ENCODE results near the gene SLC35A5. TPM values are rescaled to one million over a fixed set of nuclear protein-coding genes. Genes with fewer than 3 reads are reported as not detected.
A peak's percentile ranks its signal among the peaks of the same experiment; 100 is the strongest.

SLC35A5 gene
- total RNA-seq, 4 donors from 2014 or later, result 11.5 to 73.4 (median 40.4) TPM

DNA sequence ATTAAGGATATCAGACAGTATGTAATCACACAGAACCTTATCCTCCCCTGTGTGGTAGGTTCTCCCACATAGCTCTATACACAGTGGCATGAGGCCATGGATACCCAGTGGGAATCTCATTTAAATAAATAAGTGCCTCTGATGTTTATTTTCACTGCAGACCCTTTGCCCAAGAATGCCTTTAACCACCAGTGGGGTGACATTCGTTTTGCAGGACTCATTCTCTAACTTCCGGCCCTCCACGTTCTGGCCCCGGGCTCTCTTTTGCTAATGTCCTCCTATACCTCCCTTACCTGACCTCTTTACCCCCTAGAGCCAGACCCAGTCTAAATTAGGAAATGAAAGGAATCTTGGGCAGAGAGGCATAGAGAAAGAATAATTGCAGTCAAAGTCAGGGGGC lies 70.8 kb downstream of the SLC35A5 start:
- peak overlapping the region; percentile 86 to 92 for H3K27ac ChIP-seq
- DNase-seq, result no peak
- H3K9me3 ChIP-seq, result no peaks in the 10 kb centered on the region
- no peaks in the 10 kb centered on the region for H3K36me3 ChIP-seq
- H3K4me3 ChIP-seq, result no peak overlapping the region
- no peaks in the 10 kb centered on the region for H3K27me3 ChIP-seq
- peaks cover 11 to 12% of the 10 kb centered on the region in 2 donors for H3K4me1 ChIP-seq
- TF ChIP-seq, protein P1, sequence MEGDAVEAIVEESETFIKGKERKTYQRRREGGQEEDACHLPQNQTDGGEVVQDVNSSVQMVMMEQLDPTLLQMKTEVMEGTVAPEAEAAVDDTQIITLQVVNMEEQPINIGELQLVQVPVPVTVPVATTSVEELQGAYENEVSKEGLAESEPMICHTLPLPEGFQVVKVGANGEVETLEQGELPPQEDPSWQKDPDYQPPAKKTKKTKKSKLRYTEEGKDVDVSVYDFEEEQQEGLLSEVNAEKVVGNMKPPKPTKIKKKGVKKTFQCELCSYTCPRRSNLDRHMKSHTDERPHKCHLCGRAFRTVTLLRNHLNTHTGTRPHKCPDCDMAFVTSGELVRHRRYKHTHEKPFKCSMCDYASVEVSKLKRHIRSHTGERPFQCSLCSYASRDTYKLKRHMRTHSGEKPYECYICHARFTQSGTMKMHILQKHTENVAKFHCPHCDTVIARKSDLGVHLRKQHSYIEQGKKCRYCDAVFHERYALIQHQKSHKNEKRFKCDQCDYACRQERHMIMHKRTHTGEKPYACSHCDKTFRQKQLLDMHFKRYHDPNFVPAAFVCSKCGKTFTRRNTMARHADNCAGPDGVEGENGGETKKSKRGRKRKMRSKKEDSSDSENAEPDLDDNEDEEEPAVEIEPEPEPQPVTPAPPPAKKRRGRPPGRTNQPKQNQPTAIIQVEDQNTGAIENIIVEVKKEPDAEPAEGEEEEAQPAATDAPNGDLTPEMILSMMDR (IDR thresholded peaks at IDR 0.05), result no peak
- TF ChIP-seq POLR2A (IDR thresholded peaks at IDR 0.05), result no peak
- intact Hi-C loops (cut with DNase I; ENCODE audit: low total_unique reads), result no loop called here

DNA sequence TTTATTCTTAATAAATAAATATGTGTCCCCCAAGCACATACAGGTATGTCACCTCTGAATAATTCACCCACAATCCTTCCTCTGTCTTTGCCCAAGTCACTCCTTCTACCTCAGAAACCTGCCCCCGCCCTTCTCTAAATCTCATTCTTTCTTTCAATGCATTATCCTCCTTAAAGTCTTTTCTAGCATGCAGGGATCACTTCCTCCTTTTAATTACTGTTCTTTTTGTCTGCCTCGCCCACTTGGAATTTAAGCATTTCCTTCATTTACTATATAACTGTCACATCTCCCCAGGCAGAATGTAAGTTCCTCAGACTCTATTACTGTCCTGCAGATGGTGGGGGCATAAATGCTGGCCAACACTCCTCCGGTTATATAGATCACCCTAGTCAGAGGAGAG lies 71.3 kb downstream of the SLC35A5 start:
- Histone ChIP-seq H3K27ac (peak overlapping the region; percentile 86 to 92), H3K36me3 (no peaks in the 10 kb centered on the region), H3K27me3 (no peaks in the 10 kb centered on the region), H3K4me1 (peaks cover 11 to 12% of the 10 kb centered on the region in 2 donors), H3K9me3 (no peaks in the 10 kb centered on the region), H3K4me3 (no peak overlapping the region)
- no peak for DNase-seq
- intact Hi-C loops (cut with DNase I; ENCODE audit: low total_unique reads), result no loop called here
- no peak for TF ChIP-seq POLR2A (IDR thresholded peaks at IDR 0.05)
- TF ChIP-seq, protein P1 (IDR thresholded peaks at IDR 0.05), result no peak

DNA sequence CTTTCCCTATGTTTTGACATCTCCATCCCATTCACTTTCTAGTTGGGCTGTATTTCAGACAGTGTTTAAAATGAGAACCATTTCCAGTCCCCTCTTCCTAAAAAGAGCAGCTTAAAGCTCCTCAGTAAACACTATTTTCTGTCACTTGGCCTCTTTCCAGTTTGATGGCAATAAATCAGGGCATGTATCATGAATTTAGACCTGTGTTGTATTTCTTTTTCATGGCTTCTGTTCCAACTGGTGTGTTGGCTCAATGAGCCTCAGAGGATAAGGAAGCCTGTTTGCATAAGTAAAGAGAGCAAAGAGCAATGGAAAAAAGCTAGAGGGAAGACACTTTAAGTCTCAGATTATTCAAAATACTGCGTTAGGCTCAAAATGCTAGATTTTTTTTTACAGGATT lies 71.9 kb downstream of the SLC35A5 start:
- Histone ChIP-seq H3K36me3 (no peaks in the 10 kb centered on the region), H3K9me3 (no peaks in the 10 kb centered on the region), H3K27me3 (no peaks in the 10 kb centered on the region), H3K27ac (peak overlapping the region; percentile 86 to 92), H3K4me1 (peaks cover 7 to 11% of the 10 kb centered on the region in 2 donors), H3K4me3 (no peak overlapping the region)
- DNase-seq, result peak in 1 of 2 donors; percentile 63
- intact Hi-C loops (cut with DNase I; ENCODE audit: low total_unique reads), result no loop called here
- TF ChIP-seq, protein P1 (IDR thresholded peaks at IDR 0.05), result no peak
- no peak for TF ChIP-seq POLR2A (IDR thresholded peaks at IDR 0.05)

DNA sequence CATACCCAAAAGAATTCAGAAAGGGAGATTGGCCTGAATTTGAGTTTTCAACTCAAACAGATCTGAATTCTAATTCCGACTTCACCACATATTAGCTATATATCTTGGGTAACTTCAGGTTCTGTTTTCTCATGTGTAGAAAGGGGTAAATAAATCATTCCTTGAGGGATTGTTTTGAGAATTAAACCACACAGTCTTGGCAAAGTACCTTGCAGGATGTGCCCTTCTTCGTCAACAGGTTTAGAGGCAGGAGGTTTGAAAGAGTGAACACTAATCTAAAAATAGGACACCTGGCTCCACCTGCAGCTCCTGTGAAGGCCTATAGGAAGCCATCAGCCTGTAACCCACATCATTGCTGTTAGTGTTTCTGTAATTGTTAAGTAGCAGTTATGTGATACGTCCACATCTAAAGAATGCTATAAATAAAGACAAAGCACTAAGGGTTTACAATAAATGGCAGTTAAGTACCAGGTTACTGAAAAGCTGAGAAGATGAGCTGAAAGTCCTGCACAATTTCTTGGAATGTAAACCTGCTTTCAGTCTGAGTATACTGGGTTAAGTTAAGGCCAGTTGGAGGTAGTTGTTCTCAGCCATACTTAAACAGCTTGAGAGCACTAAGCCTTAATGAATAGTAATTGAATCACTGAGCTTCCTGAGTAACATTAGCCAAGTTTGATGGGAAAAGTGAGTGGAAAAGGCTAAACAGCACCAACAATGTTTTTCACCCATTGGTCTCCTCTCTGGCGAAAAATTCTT lies 73.1 kb downstream of the SLC35A5 start:
- DNase-seq, result no peak
- H3K9me3 ChIP-seq, result no peaks in the 10 kb centered on the region
- H3K27ac ChIP-seq, result peak overlapping the region; percentile 86 to 92
- H3K4me3 ChIP-seq, result peak overlapping the region; percentile 35 to 62
- H3K4me1 ChIP-seq, result peaks cover 3 to 11% of the 10 kb centered on the region in 2 donors
- TF ChIP-seq, protein P1 (IDR thresholded peaks at IDR 0.05), result no peak
- TF ChIP-seq POLR2A (IDR thresholded peaks at IDR 0.05), result no peak
- H3K36me3 ChIP-seq, result no peaks in the 10 kb centered on the region
- intact Hi-C loops (cut with DNase I; ENCODE audit: low total_unique reads), result no loop called here
- no peaks in the 10 kb centered on the region for H3K27me3 ChIP-seq

Other genes starting within 250 kb of the SLC35A5 start
- gene CD200, start 228.9 kb upstream of the SLC35A5 start, total RNA-seq, result 10 to 100 TPM; 15.6 to 31.8 (median 23.6) TPM
- under 1 TPM in 2 of 4 donors, not detected in 2; 0.62 to 0.70 TPM for gene BTLA, start 62.6 kb upstream of the SLC35A5 start, total RNA-seq
- gene ATG3, start 83 bp upstream of the SLC35A5 start, total RNA-seq, result 10 to 100 TPM; 25.1 to 47.9 (median 44.6) TPM
- 100 to 1,000 TPM in 2 of 4 donors, 10 to 100 TPM in 2; 29.7 to 207 (median 120) TPM for gene CCDC80, start 79.1 kb downstream of the SLC35A5 start, total RNA-seq

Data from uterus (tissue), 4 donors.